HL-60 (cell line): ENCODE measurements around the gene PPP1R11.

Source experiments
- DNase-seq, 2 experiments: peaks; one replicate each; pipeline ENCODE4 v3.0.0-alpha.2; 2010 to 2020; ENCODE audit warnings: low read depth in 1 of 2, low spot score in 1 of 2
- H3K27ac ChIP-seq: fragments of 250-450 bp; sonication (Bioruptor Pico); replicated peaks from 2 replicates; pipeline ENCODE4 v1.5.1; 2020; ENCODE audit warnings: mild to moderate bottlenecking, moderate library complexity
- H3K27me3 ChIP-seq: fragments of 250-450 bp; sonication (Bioruptor Pico); 2 replicates; pipeline ENCODE4 v1.5.1; 2021; ENCODE audit warnings: mild to moderate bottlenecking, moderate library complexity; ENCODE audit not compliant: insufficient read depth, poor library complexity, severe bottlenecking
- H3K4me3 ChIP-seq: replicated peaks from 2 replicates; pipeline ENCODE4 v1.5.1; 2011; ENCODE audit warnings: mild to moderate bottlenecking, control low read depth, low read length; ENCODE audit not compliant: insufficient read depth
- GABPA ChIP-seq: IDR thresholded peaks from 2 replicates; pipeline ENCODE4 v1.6.1; 2012; ENCODE audit warnings: low read depth
- POLR2AphosphoS5 ChIP-seq: IDR thresholded peaks from 2 replicates; pipeline ENCODE4 v1.6.1; 2012; ENCODE audit warnings: low read depth
- SPI1 ChIP-seq: IDR thresholded peaks from 2 replicates; pipeline ENCODE4 v1.6.1; 2012; ENCODE audit warnings: low read depth, mild to moderate bottlenecking, borderline replicate concordance
- TF ChIP-seq, protein P1 (sequence below): IDR thresholded peaks from 2 replicates; pipeline ENCODE4 v1.6.1; 2012; ENCODE audit warnings: low read depth; ENCODE audit not compliant: insufficient replicate concordance
- TF ChIP-seq, protein P2 (sequence below): IDR thresholded peaks from one replicate; pipeline ENCODE4 v1.5.1; 2011; ENCODE audit warnings: low read length, control low read depth, inconsistent platforms; ENCODE audit not compliant: insufficient read depth

Gene PPP1R11

DNA sequence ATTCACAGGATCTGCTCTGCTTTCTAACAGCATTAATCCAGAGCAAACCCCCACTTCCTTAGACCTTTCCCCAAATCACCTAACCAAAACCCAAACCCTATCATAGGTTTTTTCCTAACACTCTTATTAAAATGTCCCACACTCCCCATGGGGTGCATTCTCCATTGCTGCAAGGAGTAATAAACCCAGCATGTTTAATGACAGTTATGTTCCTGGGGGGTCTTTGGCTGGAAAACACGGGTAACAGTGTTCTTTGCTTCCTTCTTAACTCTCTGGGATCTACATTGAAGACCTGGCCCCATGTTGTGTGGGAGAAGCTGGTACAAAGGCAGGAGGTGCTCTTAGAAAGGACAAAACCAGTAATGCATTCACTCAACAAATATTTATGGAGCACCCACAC lies 29.8 kb downstream of the PPP1R11 start:
- Histone ChIP-seq H3K27ac (no peak overlapping the region), H3K4me3 (no peak overlapping the region), H3K27me3 (peaks cover 56% of the 10 kb centered on the region)
- no peak for DNase-seq
- TF ChIP-seq SPI1 (no peak), POLR2AphosphoS5 (no peak), GABPA (no peak)
- TF ChIP-seq, protein P1, sequence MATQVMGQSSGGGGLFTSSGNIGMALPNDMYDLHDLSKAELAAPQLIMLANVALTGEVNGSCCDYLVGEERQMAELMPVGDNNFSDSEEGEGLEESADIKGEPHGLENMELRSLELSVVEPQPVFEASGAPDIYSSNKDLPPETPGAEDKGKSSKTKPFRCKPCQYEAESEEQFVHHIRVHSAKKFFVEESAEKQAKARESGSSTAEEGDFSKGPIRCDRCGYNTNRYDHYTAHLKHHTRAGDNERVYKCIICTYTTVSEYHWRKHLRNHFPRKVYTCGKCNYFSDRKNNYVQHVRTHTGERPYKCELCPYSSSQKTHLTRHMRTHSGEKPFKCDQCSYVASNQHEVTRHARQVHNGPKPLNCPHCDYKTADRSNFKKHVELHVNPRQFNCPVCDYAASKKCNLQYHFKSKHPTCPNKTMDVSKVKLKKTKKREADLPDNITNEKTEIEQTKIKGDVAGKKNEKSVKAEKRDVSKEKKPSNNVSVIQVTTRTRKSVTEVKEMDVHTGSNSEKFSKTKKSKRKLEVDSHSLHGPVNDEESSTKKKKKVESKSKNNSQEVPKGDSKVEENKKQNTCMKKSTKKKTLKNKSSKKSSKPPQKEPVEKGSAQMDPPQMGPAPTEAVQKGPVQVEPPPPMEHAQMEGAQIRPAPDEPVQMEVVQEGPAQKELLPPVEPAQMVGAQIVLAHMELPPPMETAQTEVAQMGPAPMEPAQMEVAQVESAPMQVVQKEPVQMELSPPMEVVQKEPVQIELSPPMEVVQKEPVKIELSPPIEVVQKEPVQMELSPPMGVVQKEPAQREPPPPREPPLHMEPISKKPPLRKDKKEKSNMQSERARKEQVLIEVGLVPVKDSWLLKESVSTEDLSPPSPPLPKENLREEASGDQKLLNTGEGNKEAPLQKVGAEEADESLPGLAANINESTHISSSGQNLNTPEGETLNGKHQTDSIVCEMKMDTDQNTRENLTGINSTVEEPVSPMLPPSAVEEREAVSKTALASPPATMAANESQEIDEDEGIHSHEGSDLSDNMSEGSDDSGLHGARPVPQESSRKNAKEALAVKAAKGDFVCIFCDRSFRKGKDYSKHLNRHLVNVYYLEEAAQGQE = no peak
- TF ChIP-seq, protein P2, sequence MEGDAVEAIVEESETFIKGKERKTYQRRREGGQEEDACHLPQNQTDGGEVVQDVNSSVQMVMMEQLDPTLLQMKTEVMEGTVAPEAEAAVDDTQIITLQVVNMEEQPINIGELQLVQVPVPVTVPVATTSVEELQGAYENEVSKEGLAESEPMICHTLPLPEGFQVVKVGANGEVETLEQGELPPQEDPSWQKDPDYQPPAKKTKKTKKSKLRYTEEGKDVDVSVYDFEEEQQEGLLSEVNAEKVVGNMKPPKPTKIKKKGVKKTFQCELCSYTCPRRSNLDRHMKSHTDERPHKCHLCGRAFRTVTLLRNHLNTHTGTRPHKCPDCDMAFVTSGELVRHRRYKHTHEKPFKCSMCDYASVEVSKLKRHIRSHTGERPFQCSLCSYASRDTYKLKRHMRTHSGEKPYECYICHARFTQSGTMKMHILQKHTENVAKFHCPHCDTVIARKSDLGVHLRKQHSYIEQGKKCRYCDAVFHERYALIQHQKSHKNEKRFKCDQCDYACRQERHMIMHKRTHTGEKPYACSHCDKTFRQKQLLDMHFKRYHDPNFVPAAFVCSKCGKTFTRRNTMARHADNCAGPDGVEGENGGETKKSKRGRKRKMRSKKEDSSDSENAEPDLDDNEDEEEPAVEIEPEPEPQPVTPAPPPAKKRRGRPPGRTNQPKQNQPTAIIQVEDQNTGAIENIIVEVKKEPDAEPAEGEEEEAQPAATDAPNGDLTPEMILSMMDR = no peak

DNA sequence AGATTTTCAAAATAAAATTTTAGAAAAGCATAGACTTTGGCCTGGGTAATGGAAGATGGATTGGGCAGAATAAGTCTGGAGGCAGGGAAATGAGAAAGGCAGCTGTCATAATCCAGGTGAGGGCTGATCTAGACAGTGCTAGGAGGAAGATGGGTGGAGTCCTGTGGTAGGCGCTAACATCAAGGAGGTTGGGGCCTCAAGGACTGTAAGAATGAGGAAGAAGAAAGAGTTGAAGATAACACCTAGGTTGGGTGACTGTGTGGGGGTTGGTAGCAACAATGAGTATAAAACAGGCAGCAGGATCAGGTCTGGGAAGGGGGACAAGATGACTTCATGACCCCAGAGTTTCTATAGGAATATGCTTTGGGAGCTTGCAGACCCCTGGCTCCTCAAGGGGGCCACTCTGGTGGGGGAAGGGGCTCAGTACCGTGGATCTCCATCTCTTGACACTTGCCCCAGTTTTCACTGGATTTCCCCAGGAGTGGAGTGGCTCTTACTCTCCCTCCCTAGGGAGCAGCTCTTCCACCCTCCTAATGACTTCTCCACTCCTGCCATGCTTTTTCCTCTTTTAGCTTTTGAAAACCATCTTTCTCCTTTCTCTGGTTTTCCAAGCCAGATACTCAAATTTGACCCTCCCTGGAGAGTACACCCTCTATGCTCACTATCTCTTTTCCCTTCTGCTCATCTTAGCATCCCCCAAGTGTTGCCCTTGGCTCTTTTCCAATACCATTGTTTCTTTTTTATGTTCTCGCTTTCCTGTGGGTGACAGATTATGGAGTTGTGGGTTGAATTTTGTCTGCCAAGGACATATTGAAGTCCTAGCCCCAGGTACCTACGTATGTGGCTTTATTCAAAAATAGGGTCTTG lies 31.1 kb downstream of the PPP1R11 start:
- Histone ChIP-seq H3K27ac (no peak overlapping the region), H3K27me3 (peaks cover 52% of the 10 kb centered on the region), H3K4me3 (no peak overlapping the region)
- peak in 1 of 2 experiments; percentile 14 for DNase-seq
- TF ChIP-seq SPI1 = no peak
- no peak for TF ChIP-seq POLR2AphosphoS5
- no peak for TF ChIP-seq GABPA
- TF ChIP-seq, protein P2 = no peak

DNA sequence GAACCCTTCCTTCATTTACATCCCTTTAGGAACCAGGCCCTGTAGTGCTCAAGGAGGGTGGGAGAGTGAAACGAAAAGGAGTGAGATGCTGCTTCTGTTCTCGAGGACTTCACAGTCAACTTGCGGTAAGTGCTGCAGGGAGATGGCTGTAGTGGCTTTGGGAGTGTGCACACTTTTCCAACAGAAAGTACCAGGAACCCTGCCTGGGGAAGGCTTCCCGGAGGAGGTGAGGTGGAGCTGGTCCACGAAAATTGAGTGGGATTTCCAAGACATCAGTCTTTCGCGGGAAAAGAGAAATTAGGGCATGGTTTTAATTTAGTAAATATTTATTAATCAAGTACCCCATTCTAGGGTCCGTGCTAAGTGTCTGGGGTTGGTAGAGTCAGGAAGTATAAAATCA lies 33.2 kb downstream of the PPP1R11 start:
- DNase-seq = no peak
- TF ChIP-seq GABPA (no peak), POLR2AphosphoS5 (no peak), SPI1 (no peak)
- TF ChIP-seq, protein P1 = no peak
- TF ChIP-seq, protein P2 = no peak
- no peak overlapping the region for H3K4me3 ChIP-seq
- no peak overlapping the region for H3K27ac ChIP-seq
- peaks cover 60% of the 10 kb centered on the region for H3K27me3 ChIP-seq
